ENCODE results near the gene GBA2.

The GBA2 gene

GRCh38 chr9:35756275-35757225 lies 7.5 kb upstream of the GBA2 start:
- DNase-seq: peak; percentile 70
- Mint-ChIP-seq H3K27me3 (ENCODE audit: low read depth, poor library complexity) (peaks cover 4% of the 10 kb centered on the region), H3K36me3 (ENCODE audit: low read depth) (peaks cover 36% of the 10 kb centered on the region), H3K9me3 (no peaks in the 10 kb centered on the region), H3K27ac (no peak overlapping the region), H3K4me1 (peaks cover 39% of the 10 kb centered on the region), H3K4me3 (peak overlapping the region; percentile 95)
- TF ChIP-seq, protein P1, sequence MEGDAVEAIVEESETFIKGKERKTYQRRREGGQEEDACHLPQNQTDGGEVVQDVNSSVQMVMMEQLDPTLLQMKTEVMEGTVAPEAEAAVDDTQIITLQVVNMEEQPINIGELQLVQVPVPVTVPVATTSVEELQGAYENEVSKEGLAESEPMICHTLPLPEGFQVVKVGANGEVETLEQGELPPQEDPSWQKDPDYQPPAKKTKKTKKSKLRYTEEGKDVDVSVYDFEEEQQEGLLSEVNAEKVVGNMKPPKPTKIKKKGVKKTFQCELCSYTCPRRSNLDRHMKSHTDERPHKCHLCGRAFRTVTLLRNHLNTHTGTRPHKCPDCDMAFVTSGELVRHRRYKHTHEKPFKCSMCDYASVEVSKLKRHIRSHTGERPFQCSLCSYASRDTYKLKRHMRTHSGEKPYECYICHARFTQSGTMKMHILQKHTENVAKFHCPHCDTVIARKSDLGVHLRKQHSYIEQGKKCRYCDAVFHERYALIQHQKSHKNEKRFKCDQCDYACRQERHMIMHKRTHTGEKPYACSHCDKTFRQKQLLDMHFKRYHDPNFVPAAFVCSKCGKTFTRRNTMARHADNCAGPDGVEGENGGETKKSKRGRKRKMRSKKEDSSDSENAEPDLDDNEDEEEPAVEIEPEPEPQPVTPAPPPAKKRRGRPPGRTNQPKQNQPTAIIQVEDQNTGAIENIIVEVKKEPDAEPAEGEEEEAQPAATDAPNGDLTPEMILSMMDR (IDR thresholded peaks at IDR 0.05): peak; percentile 45

GRCh38 chr9:35755071-35755470 lies 6.0 kb upstream of the GBA2 start:
- H3K4me1 Mint-ChIP-seq: peaks cover 33% of the 10 kb centered on the region
- no peak overlapping the region for H3K27ac Mint-ChIP-seq
- no peaks in the 10 kb centered on the region for H3K9me3 Mint-ChIP-seq
- TF ChIP-seq, protein P1 (IDR thresholded peaks at IDR 0.05): no peak
- H3K4me3 Mint-ChIP-seq: no peak overlapping the region
- peaks cover 3% of the 10 kb centered on the region for H3K27me3 Mint-ChIP-seq (ENCODE audit: low read depth, poor library complexity)
- no peak for DNase-seq
- peaks cover 41% of the 10 kb centered on the region for H3K36me3 Mint-ChIP-seq (ENCODE audit: low read depth)

GRCh38 chr9:35754264-35754663 lies 5.2 kb upstream of the GBA2 start, which contains the start of gene MSMP:
MSMP (minus strand) TSS chr9:35754276; CDS start chr9:35754129, 147 bp downstream.
- no peak for DNase-seq
- Mint-ChIP-seq H3K27ac (no peak within 1 kb of the TSS), H3K27me3 (ENCODE audit: low read depth, poor library complexity) (no peaks in the 10 kb centered on the region), H3K36me3 (ENCODE audit: low read depth) (peaks cover 41% of the 10 kb centered on the region), H3K4me3 (peak within 1 kb of the TSS; percentile 41), H3K9me3 (no peaks in the 10 kb centered on the region), H3K4me1 (peaks cover 33% of the 10 kb centered on the region)
- TF ChIP-seq, protein P1 (IDR thresholded peaks at IDR 0.05): no peak

- no peaks in the 10 kb centered on the region for H3K9me3 Mint-ChIP-seq
- peaks cover 27% of the 10 kb centered on the region for H3K4me1 Mint-ChIP-seq
- H3K27ac Mint-ChIP-seq: no peak overlapping the region
- peaks cover 41% of the 10 kb centered on the region for H3K36me3 Mint-ChIP-seq (ENCODE audit: low read depth)
- DNase-seq: no peak
- no peak overlapping the region for H3K4me3 Mint-ChIP-seq
- TF ChIP-seq, protein P1 (IDR thresholded peaks at IDR 0.05): no peak
- H3K27me3 Mint-ChIP-seq (ENCODE audit: low read depth, poor library complexity): no peaks in the 10 kb centered on the region
Observed at GRCh38 chr9:35753466-35753865, 4.4 kb upstream of the GBA2 start.

DNA sequence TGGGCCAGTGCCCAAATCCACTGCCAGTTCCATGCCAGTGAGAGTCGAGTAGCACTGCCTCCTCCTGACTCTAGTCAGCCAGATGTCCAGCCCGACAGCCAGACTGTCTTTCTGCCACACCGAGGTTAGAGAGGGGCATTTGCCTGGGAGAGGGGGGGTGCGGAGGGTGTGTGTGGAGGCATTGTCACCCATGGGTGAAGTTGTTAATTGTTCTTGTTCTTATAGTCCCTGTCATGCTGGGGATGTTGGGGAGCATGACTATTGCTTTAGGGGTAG lies 1.2 kb upstream of the GBA2 start:
- no peak for DNase-seq
- H3K27ac Mint-ChIP-seq: no peak overlapping the region
- no peaks in the 10 kb centered on the region for H3K9me3 Mint-ChIP-seq
- peaks cover 40% of the 10 kb centered on the region for H3K4me1 Mint-ChIP-seq
- TF ChIP-seq, protein P1 (IDR thresholded peaks at IDR 0.05): no peak
- H3K36me3 Mint-ChIP-seq (ENCODE audit: low read depth): peaks cover 46% of the 10 kb centered on the region
- peak overlapping the region; percentile 95 for H3K4me3 Mint-ChIP-seq
- peaks cover 8% of the 10 kb centered on the region for H3K27me3 Mint-ChIP-seq (ENCODE audit: low read depth, poor library complexity)

Measured in nephron progenitor cell (in vitro differentiated cells).